SH-SY5Y (cell line): ENCODE data around the gene PSMC3IP.

Experiments
- GATA2 ChIP-seq: IDR thresholded peaks from 2 replicates; pipeline ENCODE4 v1.6.1; 2011; ENCODE audit warnings: mild to moderate bottlenecking, low read depth, low read length
- GATA3 ChIP-seq: IDR thresholded peaks from 2 replicates; pipeline ENCODE4 v1.6.1; 2011; ENCODE audit warnings: low read depth, mild to moderate bottlenecking, low read length, moderate library complexity

GRCh38 chr17:42553866-42554249, 23.7 kb downstream of the PSMC3IP start:
- TF ChIP-seq GATA2 (no peak), GATA3 (no peak)
